ENCODE measurements around the gene VPS26B.

Gene VPS26B

GRCh38 chr11:134223121-134223520, 1.4 kb upstream of the VPS26B start:
- H3K27ac ChIP-seq (replicated peaks): peak overlapping the region; percentile 93
- DNase-seq (ENCODE audit: low read depth in 1 of 2, low spot score in 1 of 2): peak in 1 of 2 experiments; percentile 20
- no peaks in the 10 kb centered on the region for H3K27me3 ChIP-seq (ENCODE audit: insufficient read depth, poor library complexity, severe bottlenecking)
- H3K4me3 ChIP-seq (replicated peaks; ENCODE audit: insufficient read depth, low read length): peak overlapping the region; percentile 90
- TF ChIP-seq, protein P1, sequence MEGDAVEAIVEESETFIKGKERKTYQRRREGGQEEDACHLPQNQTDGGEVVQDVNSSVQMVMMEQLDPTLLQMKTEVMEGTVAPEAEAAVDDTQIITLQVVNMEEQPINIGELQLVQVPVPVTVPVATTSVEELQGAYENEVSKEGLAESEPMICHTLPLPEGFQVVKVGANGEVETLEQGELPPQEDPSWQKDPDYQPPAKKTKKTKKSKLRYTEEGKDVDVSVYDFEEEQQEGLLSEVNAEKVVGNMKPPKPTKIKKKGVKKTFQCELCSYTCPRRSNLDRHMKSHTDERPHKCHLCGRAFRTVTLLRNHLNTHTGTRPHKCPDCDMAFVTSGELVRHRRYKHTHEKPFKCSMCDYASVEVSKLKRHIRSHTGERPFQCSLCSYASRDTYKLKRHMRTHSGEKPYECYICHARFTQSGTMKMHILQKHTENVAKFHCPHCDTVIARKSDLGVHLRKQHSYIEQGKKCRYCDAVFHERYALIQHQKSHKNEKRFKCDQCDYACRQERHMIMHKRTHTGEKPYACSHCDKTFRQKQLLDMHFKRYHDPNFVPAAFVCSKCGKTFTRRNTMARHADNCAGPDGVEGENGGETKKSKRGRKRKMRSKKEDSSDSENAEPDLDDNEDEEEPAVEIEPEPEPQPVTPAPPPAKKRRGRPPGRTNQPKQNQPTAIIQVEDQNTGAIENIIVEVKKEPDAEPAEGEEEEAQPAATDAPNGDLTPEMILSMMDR (IDR thresholded peaks at IDR 0.05; ENCODE audit: insufficient read depth, low read length): no peak
- no peak for TF ChIP-seq SPI1 (IDR thresholded peaks at IDR 0.05; ENCODE audit: borderline replicate concordance, low read depth)
- TF ChIP-seq, protein P2, sequence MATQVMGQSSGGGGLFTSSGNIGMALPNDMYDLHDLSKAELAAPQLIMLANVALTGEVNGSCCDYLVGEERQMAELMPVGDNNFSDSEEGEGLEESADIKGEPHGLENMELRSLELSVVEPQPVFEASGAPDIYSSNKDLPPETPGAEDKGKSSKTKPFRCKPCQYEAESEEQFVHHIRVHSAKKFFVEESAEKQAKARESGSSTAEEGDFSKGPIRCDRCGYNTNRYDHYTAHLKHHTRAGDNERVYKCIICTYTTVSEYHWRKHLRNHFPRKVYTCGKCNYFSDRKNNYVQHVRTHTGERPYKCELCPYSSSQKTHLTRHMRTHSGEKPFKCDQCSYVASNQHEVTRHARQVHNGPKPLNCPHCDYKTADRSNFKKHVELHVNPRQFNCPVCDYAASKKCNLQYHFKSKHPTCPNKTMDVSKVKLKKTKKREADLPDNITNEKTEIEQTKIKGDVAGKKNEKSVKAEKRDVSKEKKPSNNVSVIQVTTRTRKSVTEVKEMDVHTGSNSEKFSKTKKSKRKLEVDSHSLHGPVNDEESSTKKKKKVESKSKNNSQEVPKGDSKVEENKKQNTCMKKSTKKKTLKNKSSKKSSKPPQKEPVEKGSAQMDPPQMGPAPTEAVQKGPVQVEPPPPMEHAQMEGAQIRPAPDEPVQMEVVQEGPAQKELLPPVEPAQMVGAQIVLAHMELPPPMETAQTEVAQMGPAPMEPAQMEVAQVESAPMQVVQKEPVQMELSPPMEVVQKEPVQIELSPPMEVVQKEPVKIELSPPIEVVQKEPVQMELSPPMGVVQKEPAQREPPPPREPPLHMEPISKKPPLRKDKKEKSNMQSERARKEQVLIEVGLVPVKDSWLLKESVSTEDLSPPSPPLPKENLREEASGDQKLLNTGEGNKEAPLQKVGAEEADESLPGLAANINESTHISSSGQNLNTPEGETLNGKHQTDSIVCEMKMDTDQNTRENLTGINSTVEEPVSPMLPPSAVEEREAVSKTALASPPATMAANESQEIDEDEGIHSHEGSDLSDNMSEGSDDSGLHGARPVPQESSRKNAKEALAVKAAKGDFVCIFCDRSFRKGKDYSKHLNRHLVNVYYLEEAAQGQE (IDR thresholded peaks at IDR 0.05; ENCODE audit: insufficient replicate concordance, low read depth): no peak
- TF ChIP-seq GABPA (IDR thresholded peaks at IDR 0.05; ENCODE audit: low read depth): no peak
- no peak for TF ChIP-seq POLR2AphosphoS5 (IDR thresholded peaks at IDR 0.05; ENCODE audit: low read depth)

GRCh38 chr11:134224710-134225664, 516 bp downstream of the VPS26B start:
- H3K4me3 ChIP-seq (replicated peaks; ENCODE audit: insufficient read depth, low read length): peak overlapping the region; percentile 90
- DNase-seq (ENCODE audit: low read depth in 1 of 2, low spot score in 1 of 2): peak in 1 of 2 experiments; percentile 65
- TF ChIP-seq SPI1 (IDR thresholded peaks at IDR 0.05; ENCODE audit: borderline replicate concordance, low read depth): peak; percentile 17; the same call in 1 of the 2 replicates
- TF ChIP-seq, protein P2 (IDR thresholded peaks at IDR 0.05; ENCODE audit: insufficient replicate concordance, low read depth): no peak
- 0 out of 2 replicates have a peak, but pooled peaks have one; percentile 29 for TF ChIP-seq POLR2AphosphoS5 (IDR thresholded peaks at IDR 0.05; ENCODE audit: low read depth)
- no peak for TF ChIP-seq GABPA (IDR thresholded peaks at IDR 0.05; ENCODE audit: low read depth)
- TF ChIP-seq, protein P1 (IDR thresholded peaks at IDR 0.05; ENCODE audit: insufficient read depth, low read length): no peak
- peak overlapping the region; percentile 79 for H3K27ac ChIP-seq (replicated peaks)
- H3K27me3 ChIP-seq (ENCODE audit: insufficient read depth, poor library complexity, severe bottlenecking): no peaks in the 10 kb centered on the region

- TF ChIP-seq POLR2AphosphoS5 (IDR thresholded peaks at IDR 0.05; ENCODE audit: low read depth): no peak
- TF ChIP-seq, protein P1 (IDR thresholded peaks at IDR 0.05; ENCODE audit: insufficient read depth, low read length): no peak
- no peak for TF ChIP-seq SPI1 (IDR thresholded peaks at IDR 0.05; ENCODE audit: borderline replicate concordance, low read depth)
- no peak for TF ChIP-seq GABPA (IDR thresholded peaks at IDR 0.05; ENCODE audit: low read depth)
- TF ChIP-seq, protein P2 (IDR thresholded peaks at IDR 0.05; ENCODE audit: insufficient replicate concordance, low read depth): no peak
- no peaks in the 10 kb centered on the region for H3K27me3 ChIP-seq (ENCODE audit: insufficient read depth, poor library complexity, severe bottlenecking)
- H3K27ac ChIP-seq (replicated peaks): no peak overlapping the region
- no peak for DNase-seq (ENCODE audit: low read depth in 1 of 2, low spot score in 1 of 2)
- H3K4me3 ChIP-seq (replicated peaks; ENCODE audit: insufficient read depth, low read length): no peak overlapping the region
These were observed 2.4 kb downstream of the VPS26B start for GRCh38 chr11:134226806-134227325.
